Fibroblast of skin of back (primary cell): ENCODE results near the gene GLYATL3.

Experiments
- DNase-seq: peaks from one replicate; pipeline ENCODE4 v3.0.0-alpha.2; 2013

The GLYATL3 gene

GRCh38 chr6:49514571-49515484 lies 15.1 kb downstream of the GLYATL3 start:
- DNase-seq: peak; percentile 18

- no peak for DNase-seq
Measured at GRCh38 chr6:49515485-49516146, 15.9 kb downstream of the GLYATL3 start.

- no peak for DNase-seq
Measured at GRCh38 chr6:49516147-49516505, 16.4 kb downstream of the GLYATL3 start.

DNA sequence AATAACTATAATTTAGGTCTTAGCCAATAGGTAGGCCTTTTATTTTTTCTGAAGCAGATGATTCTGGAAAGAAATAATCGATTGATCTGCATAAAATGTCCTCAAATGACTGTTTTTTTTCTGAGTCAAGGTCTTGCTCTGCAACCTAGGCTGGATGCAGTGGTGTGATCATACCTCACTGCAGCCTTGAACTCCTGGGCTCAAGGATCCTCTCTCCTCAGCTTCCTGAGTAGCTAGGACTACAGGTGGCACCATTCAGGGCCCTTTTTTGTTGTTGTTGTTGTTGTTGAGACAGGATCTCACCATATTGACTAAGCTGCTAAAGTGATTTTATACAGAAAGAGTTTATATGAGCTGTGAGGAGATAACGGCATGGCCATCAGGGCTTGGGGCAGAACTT lies 18.2 kb downstream of the GLYATL3 start:
- DNase-seq: no peak

- DNase-seq: no peak
Measured at GRCh38 chr6:49519660-49520059, 19.9 kb downstream of the GLYATL3 start.

GRCh38 chr6:49522710-49523593 lies 23.2 kb downstream of the GLYATL3 start:
- no peak for DNase-seq

DNA sequence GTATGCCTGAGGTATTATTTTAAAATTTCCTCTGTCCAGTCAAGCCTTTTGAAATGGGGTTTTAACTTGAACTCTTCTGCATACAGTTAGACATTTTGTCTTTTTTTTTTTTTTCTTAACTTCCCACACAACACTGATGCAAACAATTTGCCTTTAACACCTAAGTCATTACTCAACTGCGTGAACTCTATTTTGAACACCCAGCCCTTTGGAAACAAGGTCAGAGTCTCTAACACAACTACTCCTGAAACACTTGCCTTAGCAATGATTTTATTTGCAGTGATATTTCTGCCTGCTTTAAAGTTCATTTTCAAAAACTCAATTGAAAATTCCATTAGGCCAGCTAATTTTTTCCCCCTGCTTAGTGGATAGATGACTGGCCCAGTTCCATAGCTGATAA lies 24.2 kb downstream of the GLYATL3 start:
- DNase-seq: no peak

DNA sequence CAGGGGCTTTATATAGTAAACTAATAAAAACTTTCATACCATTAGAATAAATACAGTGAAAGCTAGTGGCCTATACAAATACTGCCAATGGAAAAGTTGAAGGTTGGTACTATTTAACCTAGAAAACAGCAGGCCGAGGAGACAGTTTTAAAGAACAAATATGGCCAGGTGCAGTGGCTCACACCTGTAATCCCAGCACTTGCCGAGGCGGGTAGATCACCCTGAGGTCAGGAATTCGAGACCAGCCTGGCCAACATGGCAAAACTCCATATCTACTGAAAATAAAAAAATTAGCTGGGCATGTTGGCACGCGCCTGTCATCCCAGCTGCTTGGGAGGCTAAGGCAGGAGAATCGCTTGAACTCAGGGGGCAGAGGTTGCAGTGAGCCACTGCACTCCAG lies 24.8 kb downstream of the GLYATL3 start:
- DNase-seq: no peak

GRCh38 chr6:49526598-49526997 lies 26.9 kb downstream of the GLYATL3 start:
- DNase-seq: no peak

- no peak for DNase-seq
Measured at GRCh38 chr6:49527320-49527719, 27.6 kb downstream of the GLYATL3 start.

DNA sequence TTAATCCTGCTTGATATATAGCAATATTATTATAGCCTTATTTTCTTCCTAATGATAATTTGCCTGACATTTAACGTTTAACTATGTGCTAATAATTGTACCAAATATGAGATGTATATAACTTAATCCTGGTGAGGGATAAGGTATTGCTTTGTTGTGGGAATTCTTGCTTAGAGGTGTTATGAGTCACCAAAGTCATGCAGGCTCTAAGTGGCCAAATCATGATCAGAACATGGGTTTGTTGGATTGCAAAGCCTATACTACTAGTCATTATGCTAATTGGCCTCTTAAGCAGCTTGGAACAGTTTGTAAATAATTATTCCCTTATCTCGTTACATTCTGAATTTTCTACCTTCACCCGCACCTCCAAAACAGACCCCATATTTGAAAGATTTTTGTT lies 28.8 kb downstream of the GLYATL3 start:
- DNase-seq: no peak

- DNase-seq: no peak
Measured at GRCh38 chr6:49530141-49530776, 30.5 kb downstream of the GLYATL3 start.

DNA sequence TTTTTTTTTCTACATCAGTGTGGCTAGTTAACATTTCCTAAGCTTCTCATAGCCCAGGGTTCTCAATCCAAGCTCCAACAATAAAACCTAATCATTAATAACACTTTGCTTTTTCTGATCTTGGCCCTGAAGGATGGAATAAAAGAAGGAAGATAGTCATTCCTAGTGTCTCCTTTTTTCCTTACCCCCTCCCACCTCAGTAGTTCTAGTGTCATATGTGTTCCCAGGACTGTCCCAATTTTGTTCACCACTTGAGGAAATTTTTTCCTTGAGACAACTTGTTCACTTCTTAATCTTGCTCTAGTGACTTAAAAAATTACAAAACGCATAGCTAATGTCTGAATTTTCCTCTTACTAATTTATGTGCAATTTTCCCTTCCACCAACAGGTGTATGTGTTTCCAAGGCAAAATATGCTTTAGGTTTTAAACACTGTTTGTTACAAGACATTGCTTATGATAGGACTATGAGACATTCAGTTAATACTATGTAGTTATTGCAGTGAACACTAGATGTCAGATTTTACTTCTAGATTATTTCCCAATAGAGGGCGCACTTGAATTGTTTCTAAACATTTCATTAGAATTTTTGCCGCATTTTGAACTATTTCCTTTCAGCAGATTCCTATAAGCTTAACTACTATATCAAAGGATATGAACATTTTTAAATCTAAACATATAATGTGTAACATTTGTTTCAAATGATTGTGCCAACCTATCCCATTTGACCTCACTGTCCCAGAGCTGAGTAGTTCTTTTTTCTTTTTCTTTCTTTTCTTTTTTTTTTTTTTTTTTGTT lies 32.2 kb downstream of the GLYATL3 start:
- peak; percentile 58 for DNase-seq

DNA sequence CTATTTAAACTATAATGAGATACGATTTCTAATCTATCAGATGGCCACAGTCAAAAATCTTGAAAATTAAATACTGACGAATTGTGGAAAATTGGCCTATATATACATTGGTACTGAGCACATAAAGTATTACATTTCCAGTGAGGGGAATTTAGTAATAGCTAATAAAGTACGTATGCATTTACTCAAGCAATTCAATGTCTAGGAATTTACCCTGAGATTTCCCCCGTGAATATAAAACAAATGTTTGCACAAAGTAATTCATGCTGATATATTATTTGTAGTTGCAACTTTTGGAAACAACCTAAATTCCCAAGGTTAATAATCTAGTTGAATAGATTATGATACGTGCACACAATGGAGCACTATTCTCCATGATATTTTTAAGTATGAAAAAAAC lies 36.1 kb downstream of the GLYATL3 start:
- DNase-seq: no peak

- no peak for DNase-seq
Measured at GRCh38 chr6:49539102-49539501, 39.4 kb downstream of the GLYATL3 start.

- DNase-seq: no peak
Measured at GRCh38 chr6:49540614-49541013, 40.9 kb downstream of the GLYATL3 start.

DNA sequence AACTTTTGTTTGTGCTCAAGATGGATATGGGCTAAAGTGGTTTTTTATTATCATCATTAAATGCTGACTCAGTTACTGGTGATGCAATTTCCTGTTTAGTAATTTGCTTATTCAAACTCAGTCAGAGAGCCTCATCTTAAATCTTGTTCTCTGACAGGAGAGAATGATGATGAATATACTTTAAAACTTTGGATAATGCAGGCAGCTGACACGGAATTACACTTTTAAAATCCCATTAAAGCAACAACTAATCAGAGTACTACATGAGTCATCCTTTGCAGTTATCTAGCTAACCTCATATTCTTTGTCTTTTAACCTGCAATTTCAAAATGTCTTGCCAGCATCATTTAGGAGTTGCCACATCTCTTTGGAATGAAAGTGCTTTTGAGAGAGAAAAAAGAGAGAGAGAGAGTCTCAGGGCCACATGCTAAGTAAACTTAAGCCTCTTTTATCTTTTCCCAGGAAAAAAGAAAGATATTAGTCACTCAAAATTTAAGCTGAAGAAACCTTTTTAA lies 41.5 kb downstream of the GLYATL3 start:
- DNase-seq: peak; percentile 28

DNA sequence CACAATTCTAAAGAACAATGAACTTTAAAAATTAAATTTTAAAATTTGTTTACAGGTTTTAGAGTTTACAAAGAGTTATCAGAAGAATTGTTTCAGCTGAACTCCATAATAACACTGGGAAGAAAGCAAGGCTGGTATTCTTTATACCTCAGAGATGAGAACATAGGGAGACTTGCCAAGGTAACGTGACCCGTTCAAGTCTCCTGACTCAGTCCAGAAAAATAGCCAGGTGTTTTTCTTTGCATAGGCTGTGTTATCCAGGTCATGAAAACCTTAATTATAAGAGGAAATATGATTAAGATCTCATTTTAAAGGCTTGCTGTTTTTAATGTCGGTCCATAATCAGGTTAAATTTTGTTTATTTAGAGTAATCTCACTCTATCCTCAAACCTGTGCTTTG lies 42.2 kb downstream of the GLYATL3 start:
- no peak for DNase-seq

DNA sequence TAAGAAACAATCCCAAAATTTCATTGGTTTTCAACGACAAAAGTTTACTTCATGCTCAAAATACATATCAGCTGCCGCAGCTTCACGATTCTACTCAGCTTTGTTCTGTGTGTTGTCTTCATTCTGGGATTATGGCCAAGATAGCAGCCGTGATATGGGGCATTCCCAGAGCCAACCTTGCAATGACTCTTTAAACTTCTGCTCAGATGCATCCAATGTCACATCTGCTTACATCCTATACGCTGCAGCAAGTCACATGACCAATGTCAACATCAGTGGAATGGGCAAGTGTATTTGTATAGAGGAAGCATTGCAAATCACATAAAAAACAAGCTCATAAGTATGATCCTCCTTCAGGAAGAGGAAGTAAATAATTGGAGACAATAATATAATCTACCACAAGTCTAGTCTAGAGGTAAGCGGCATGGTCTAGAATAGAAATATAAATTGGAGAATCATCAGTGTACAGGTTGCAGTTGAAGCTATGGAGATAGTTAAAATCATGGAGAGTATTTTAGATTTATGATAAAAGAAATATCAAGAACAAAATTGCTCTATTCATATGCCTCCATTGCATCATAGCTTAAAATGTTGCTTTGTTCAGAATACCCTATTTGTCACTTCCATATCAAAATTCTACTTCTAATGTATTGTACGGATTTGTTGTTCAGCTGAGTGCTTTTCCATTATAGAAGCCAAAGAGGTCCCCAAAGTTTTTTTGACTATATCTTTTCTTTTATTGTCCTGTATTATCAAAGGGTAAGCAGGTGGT lies 43.5 kb downstream of the GLYATL3 start:
- no peak for DNase-seq

- DNase-seq: no peak
Measured at GRCh38 chr6:49546331-49546730, 46.6 kb downstream of the GLYATL3 start.
